CD4-positive, alpha-beta T cell treated with Interleukin-12 subunit alpha and Interleukin-12 subunit beta, for 1 hour (primary cell): Measurements from ENCODE around the gene TAS2R41.
"Not testable (repeated sequence)": the region's sequence is repeated elsewhere in the genome, so short reads cannot be mapped to it uniquely, and the experiment has no call there.

ENCODE experiments used
- DNase-seq: peaks from one replicate; pipeline ENCODE4 v3.0.0-alpha.2; 2020

Gene TAS2R41

GRCh38 chr7:143496263-143496662 is 18.6 kb downstream of the TAS2R41 start:
- no peak for DNase-seq

- DNase-seq = no peak
Measured at GRCh38 chr7:143497008-143497795, 19.5 kb downstream of the TAS2R41 start.

GRCh38 chr7:143499246-143499645 is 21.6 kb downstream of the TAS2R41 start:
- no peak for DNase-seq

- DNase-seq = no peak
Measured at GRCh38 chr7:143499743-143500348, 22.2 kb downstream of the TAS2R41 start.

- no peak for DNase-seq
Measured at GRCh38 chr7:143503261-143503660, 25.6 kb downstream of the TAS2R41 start.

GRCh38 chr7:143504215-143504936 is 26.7 kb downstream of the TAS2R41 start:
- DNase-seq = no peak

- DNase-seq = no peak
Measured at GRCh38 chr7:143504937-143505297, 27.2 kb downstream of the TAS2R41 start.

GRCh38 chr7:143505838-143506237 is 28.2 kb downstream of the TAS2R41 start:
- no peak for DNase-seq

- DNase-seq = no peak
Measured at GRCh38 chr7:143507094-143507518, 29.4 kb downstream of the TAS2R41 start.

GRCh38 chr7:143507534-143508055 is 29.9 kb downstream of the TAS2R41 start:
- no peak for DNase-seq

- no peak for DNase-seq
Measured at GRCh38 chr7:143510854-143511592, 33.4 kb downstream of the TAS2R41 start.

- DNase-seq = no peak
Measured at GRCh38 chr7:143511593-143512047, 33.9 kb downstream of the TAS2R41 start.

GRCh38 chr7:143512488-143513340 is 35.0 kb downstream of the TAS2R41 start:
- DNase-seq = no peak

GRCh38 chr7:143514487-143514886 is 36.8 kb downstream of the TAS2R41 start:
- no peak for DNase-seq

GRCh38 chr7:143514995-143515735 is 37.5 kb downstream of the TAS2R41 start:
- DNase-seq = no peak

- DNase-seq = no peak
Measured at GRCh38 chr7:143516981-143517380, 39.3 kb downstream of the TAS2R41 start.

GRCh38 chr7:143518521-143518920 is 40.8 kb downstream of the TAS2R41 start:
- no peak for DNase-seq

- no peak for DNase-seq
Measured at GRCh38 chr7:143518941-143519340, 41.3 kb downstream of the TAS2R41 start.

GRCh38 chr7:143519411-143520131 is 41.9 kb downstream of the TAS2R41 start:
- DNase-seq = no peak

- DNase-seq = not testable (repeated sequence)
Measured at GRCh38 chr7:143522309-143522916, 44.7 kb downstream of the TAS2R41 start.
